Calu3 (cell line): Measurements from ENCODE around the gene STK40. TPM values are rescaled to one million over a fixed set of nuclear protein-coding genes. Genes with fewer than 3 reads are reported as not detected.

Experiments
- BruUV-seq: library from RNA; stranded (reverse); fragments of 400-500 nt; replicated peaks from 2 replicates; lab custom pipeline; 2021; lab: Mats Ljungman, UMichigan
- CTCF ChIA-PET: fragments of 300-600 bp; sonication (Branson Sonifier 250); formaldehyde crosslinking; loops from one replicate; lab custom pipeline; 2022; ENCODE audit warnings: antibody characterized with exemption; lab: Charles Lee
- DNase-seq: peaks from one replicate; pipeline ENCODE4 v3.0.0; 2022
- H3K27ac Mint-ChIP-seq: one replicate; pipeline ENCODE4 v1.8.0; 2022; ENCODE audit warnings: mixed read lengths; ENCODE audit not compliant: unreplicated experiment
- H3K27me3 Mint-ChIP-seq: one replicate; pipeline ENCODE4 v1.8.0; 2022; ENCODE audit warnings: mixed read lengths; ENCODE audit not compliant: unreplicated experiment
- H3K36me3 Mint-ChIP-seq: one replicate; pipeline ENCODE4 v1.8.0; 2022; ENCODE audit warnings: mild to moderate bottlenecking, moderate library complexity, mixed read lengths; ENCODE audit not compliant: insufficient read depth, unreplicated experiment
- H3K4me1 Mint-ChIP-seq: one replicate; pipeline ENCODE4 v1.8.0; 2022; ENCODE audit warnings: mild to moderate bottlenecking, low read depth, mixed read lengths; ENCODE audit not compliant: unreplicated experiment
- H3K4me3 Mint-ChIP-seq: one replicate; pipeline ENCODE4 v1.8.0; 2022; ENCODE audit warnings: mild to moderate bottlenecking, low read depth, moderate library complexity, mixed read lengths; ENCODE audit not compliant: unreplicated experiment
- H3K9me3 Mint-ChIP-seq: one replicate; pipeline ENCODE4 v1.8.0; 2022; ENCODE audit warnings: low read depth, mixed read lengths; ENCODE audit not compliant: unreplicated experiment
- intact Hi-C: fragments of 100-400 bp; cut with micrococcal nuclease; formaldehyde crosslinking; loops from one replicate; pipeline ENCODE4 v1.10.0; 2022; ENCODE audit not compliant: unreplicated experiment
- total RNA-seq: library from RNA; stranded (reverse); gene quantifications from 2 replicates; pipeline ENCODE4 v1.2.3, GENCODE V29; 2022
- TF ChIP-seq, protein P1 (sequence below): fragments of 200-600 bp; IDR thresholded peaks from one replicate; pipeline ENCODE4 v1.8.0; 2022; ENCODE audit warnings: antibody characterized with exemption; ENCODE audit not compliant: unreplicated experiment

Gene STK40
- total RNA-seq, 1 experiment from 2014 or later = 44.5 TPM

GRCh38 chr1:36392836-36393235 lies 7.1 kb upstream of the STK40 start:
- CTCF ChIA-PET = interaction anchor here (0.6 kb wide), 1 partner anchor 32 kb away, joined by 7 read pairs; no protein-coding TSS in a partner anchor
- Mint-ChIP-seq H3K4me3 (no peak overlapping the region), H3K27me3 (no peaks in the 10 kb centered on the region), H3K36me3 (peaks cover 34% of the 10 kb centered on the region), H3K4me1 (peaks cover 5% of the 10 kb centered on the region), H3K9me3 (no peaks in the 10 kb centered on the region), H3K27ac (no peak overlapping the region)
- TF ChIP-seq, protein P1, sequence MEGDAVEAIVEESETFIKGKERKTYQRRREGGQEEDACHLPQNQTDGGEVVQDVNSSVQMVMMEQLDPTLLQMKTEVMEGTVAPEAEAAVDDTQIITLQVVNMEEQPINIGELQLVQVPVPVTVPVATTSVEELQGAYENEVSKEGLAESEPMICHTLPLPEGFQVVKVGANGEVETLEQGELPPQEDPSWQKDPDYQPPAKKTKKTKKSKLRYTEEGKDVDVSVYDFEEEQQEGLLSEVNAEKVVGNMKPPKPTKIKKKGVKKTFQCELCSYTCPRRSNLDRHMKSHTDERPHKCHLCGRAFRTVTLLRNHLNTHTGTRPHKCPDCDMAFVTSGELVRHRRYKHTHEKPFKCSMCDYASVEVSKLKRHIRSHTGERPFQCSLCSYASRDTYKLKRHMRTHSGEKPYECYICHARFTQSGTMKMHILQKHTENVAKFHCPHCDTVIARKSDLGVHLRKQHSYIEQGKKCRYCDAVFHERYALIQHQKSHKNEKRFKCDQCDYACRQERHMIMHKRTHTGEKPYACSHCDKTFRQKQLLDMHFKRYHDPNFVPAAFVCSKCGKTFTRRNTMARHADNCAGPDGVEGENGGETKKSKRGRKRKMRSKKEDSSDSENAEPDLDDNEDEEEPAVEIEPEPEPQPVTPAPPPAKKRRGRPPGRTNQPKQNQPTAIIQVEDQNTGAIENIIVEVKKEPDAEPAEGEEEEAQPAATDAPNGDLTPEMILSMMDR = no peak
- no TSS peak for BruUV-seq
- intact Hi-C loops = no loop called here
- no peak for DNase-seq

DNA sequence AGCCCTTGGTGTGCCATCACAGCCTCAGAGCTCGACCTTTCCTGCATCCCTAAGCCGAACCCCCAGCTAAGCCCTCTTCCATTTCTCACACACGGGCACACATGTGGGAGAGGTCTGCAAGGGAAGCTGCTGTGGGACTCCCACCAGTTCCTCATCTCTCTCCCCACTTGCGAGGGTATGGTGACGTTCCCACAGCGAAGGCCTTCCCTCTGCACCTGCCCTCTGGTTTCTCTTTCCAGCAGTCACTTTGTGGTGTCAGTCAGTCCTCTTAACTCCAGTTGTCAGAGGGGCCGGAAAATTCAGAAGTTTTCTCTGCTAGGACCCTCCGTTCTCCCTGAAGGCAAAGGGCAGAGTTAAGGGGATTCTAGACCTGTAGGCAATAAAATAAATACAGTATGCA lies 5.5 kb upstream of the STK40 start:
- Mint-ChIP-seq H3K27ac (no peak overlapping the region), H3K27me3 (no peaks in the 10 kb centered on the region), H3K4me1 (peaks cover 17% of the 10 kb centered on the region), H3K9me3 (no peaks in the 10 kb centered on the region), H3K4me3 (no peak overlapping the region), H3K36me3 (peaks cover 31% of the 10 kb centered on the region)
- DNase-seq = no peak
- TF ChIP-seq, protein P1 = no peak
- BruUV-seq = no TSS peak
- CTCF ChIA-PET = no interaction called here
- intact Hi-C loops = no loop called here

DNA sequence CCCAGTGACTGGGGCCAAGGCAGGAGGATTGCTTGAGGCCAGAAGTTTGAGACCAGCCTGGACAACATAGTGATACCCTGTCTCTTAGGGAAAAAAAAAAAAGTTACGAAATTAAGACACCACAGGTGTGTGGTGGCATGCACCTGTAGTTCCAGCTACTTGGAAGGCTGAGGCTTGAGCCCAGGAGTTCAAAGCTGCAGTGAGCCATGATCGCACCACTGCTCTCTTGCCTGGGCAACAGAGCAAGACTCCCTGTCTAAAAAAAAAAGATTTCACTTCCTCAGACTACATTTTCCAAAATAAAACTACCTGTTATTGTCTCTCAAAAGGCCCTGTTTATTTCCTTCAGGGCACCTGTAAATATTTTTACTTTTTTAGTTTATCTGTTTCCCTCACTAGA lies 4.7 kb upstream of the STK40 start:
- Mint-ChIP-seq H3K27ac (no peak overlapping the region), H3K9me3 (no peaks in the 10 kb centered on the region), H3K36me3 (peaks cover 40% of the 10 kb centered on the region), H3K27me3 (no peaks in the 10 kb centered on the region), H3K4me1 (peaks cover 20% of the 10 kb centered on the region), H3K4me3 (no peak overlapping the region)
- TF ChIP-seq, protein P1 = no peak
- no TSS peak for BruUV-seq
- no peak for DNase-seq
- CTCF ChIA-PET = no interaction called here
- intact Hi-C loops = no loop called here

- CTCF ChIA-PET = no interaction called here
- Mint-ChIP-seq H3K36me3 (peaks cover 44% of the 10 kb centered on the region), H3K9me3 (no peaks in the 10 kb centered on the region), H3K27ac (no peak overlapping the region), H3K4me1 (peaks cover 21% of the 10 kb centered on the region), H3K4me3 (no peak overlapping the region), H3K27me3 (no peaks in the 10 kb centered on the region)
- TF ChIP-seq, protein P1 = no peak
- BruUV-seq = no TSS peak
- intact Hi-C loops = no loop called here
- no peak for DNase-seq
These were observed 4.3 kb upstream of the STK40 start for GRCh38 chr1:36389999-36390398.
